ENCODE data around the gene TLX2.
A peak's percentile ranks its signal among the peaks of the same experiment; 100 is the strongest.
"Not testable (repeated sequence)": the region's sequence is repeated elsewhere in the genome, so short reads cannot be mapped to it uniquely, and the experiment has no call there.

TLX2 gene

GRCh38 chr2:74514368-74515270, at the start of gene TLX2:
Gene TLX2, plus strand, starts transcription at chr2:74514450. Its CDS starts 357 bp downstream, at chr2:74514807.
- H3K9me3 Mint-ChIP-seq = no peaks in the 10 kb centered on the region

GRCh38 chr2:74470742-74471141, 43.5 kb upstream of the TLX2 start:
- H3K36me3 Mint-ChIP-seq (ENCODE audit: low read depth) = peaks cover 24% of the 10 kb centered on the region
- H3K4me3 Mint-ChIP-seq = peak overlapping the region; percentile 66
- peak overlapping the region; percentile 68 for H3K27ac Mint-ChIP-seq
- H3K27me3 Mint-ChIP-seq (ENCODE audit: low read depth); H3K9me3 Mint-ChIP-seq: not testable (repeated sequence)
- H3K4me1 Mint-ChIP-seq (ENCODE audit: low read depth) = peaks cover 25% of the 10 kb centered on the region

More at GRCh38 chr2:74514368-74515270, at the start of gene TLX2:
- Mint-ChIP-seq H3K27ac (no peak within 1 kb of the TSS), H3K27me3 (ENCODE audit: low read depth) (peaks cover 82% of the 10 kb centered on the region), H3K4me1 (ENCODE audit: low read depth) (peaks cover 21% of the 10 kb centered on the region), H3K4me3 (peak within 1 kb of the TSS; percentile 80), H3K36me3 (ENCODE audit: low read depth) (peaks cover 8% of the 10 kb centered on the region)

GRCh38 chr2:74471332-74472065, 42.8 kb upstream of the TLX2 start:
- H3K9me3 Mint-ChIP-seq = no peaks in the 10 kb centered on the region
- no peaks in the 10 kb centered on the region for H3K27me3 Mint-ChIP-seq (ENCODE audit: low read depth)
- peaks cover 24% of the 10 kb centered on the region for H3K36me3 Mint-ChIP-seq (ENCODE audit: low read depth)
- peaks cover 22% of the 10 kb centered on the region for H3K4me1 Mint-ChIP-seq (ENCODE audit: low read depth)
- peak overlapping the region; percentile 98 for H3K4me3 Mint-ChIP-seq
- peak overlapping the region; percentile 98 for H3K27ac Mint-ChIP-seq

- H3K9me3 Mint-ChIP-seq = no peaks in the 10 kb centered on the region
- no peaks in the 10 kb centered on the region for H3K27me3 Mint-ChIP-seq (ENCODE audit: low read depth)
- peak within 1 kb of the TSS; percentile 98 for H3K4me3 Mint-ChIP-seq
- peaks cover 25% of the 10 kb centered on the region for H3K36me3 Mint-ChIP-seq (ENCODE audit: low read depth)
- H3K27ac Mint-ChIP-seq = peak within 1 kb of the TSS; percentile 98
- peaks cover 22% of the 10 kb centered on the region for H3K4me1 Mint-ChIP-seq (ENCODE audit: low read depth)
These were observed 41.9 kb upstream of the TLX2 start, which contains the start of gene MRPL53 for GRCh38 chr2:74472086-74472944. Gene MRPL53, minus strand, starts transcription at chr2:74472680. Its CDS starts 20 bp downstream, at chr2:74472660.

GRCh38 chr2:74472945-74473258, 41.3 kb upstream of the TLX2 start:
- Mint-ChIP-seq H3K36me3 (ENCODE audit: low read depth) (peaks cover 28% of the 10 kb centered on the region), H3K4me1 (ENCODE audit: low read depth) (peaks cover 22% of the 10 kb centered on the region), H3K4me3 (peak overlapping the region; percentile 98), H3K27me3 (ENCODE audit: low read depth) (no peaks in the 10 kb centered on the region), H3K9me3 (no peaks in the 10 kb centered on the region), H3K27ac (peak overlapping the region; percentile 98)

GRCh38 chr2:74474481-74474880, 39.8 kb upstream of the TLX2 start:
- H3K27me3 Mint-ChIP-seq (ENCODE audit: low read depth) = no peaks in the 10 kb centered on the region
- H3K27ac Mint-ChIP-seq = peak overlapping the region; percentile 17
- no peak overlapping the region for H3K4me3 Mint-ChIP-seq
- H3K4me1 Mint-ChIP-seq (ENCODE audit: low read depth) = peaks cover 27% of the 10 kb centered on the region
- H3K9me3 Mint-ChIP-seq = no peaks in the 10 kb centered on the region
- peaks cover 33% of the 10 kb centered on the region for H3K36me3 Mint-ChIP-seq (ENCODE audit: low read depth)

- H3K4me1 Mint-ChIP-seq (ENCODE audit: low read depth) = peaks cover 25% of the 10 kb centered on the region
- H3K27me3 Mint-ChIP-seq (ENCODE audit: low read depth) = no peaks in the 10 kb centered on the region
- no peak overlapping the region for H3K4me3 Mint-ChIP-seq
- no peaks in the 10 kb centered on the region for H3K9me3 Mint-ChIP-seq
- H3K36me3 Mint-ChIP-seq (ENCODE audit: low read depth) = peaks cover 34% of the 10 kb centered on the region
- peak overlapping the region; percentile 34 for H3K27ac Mint-ChIP-seq
These were observed 39.4 kb upstream of the TLX2 start for GRCh38 chr2:74474899-74475298.

- Mint-ChIP-seq H3K36me3 (ENCODE audit: low read depth) (peaks cover 29% of the 10 kb centered on the region), H3K4me3 (peak overlapping the region; percentile 100), H3K27me3 (ENCODE audit: low read depth) (no peaks in the 10 kb centered on the region), H3K9me3 (no peaks in the 10 kb centered on the region), H3K4me1 (ENCODE audit: low read depth) (peaks cover 22% of the 10 kb centered on the region), H3K27ac (no peak overlapping the region)
These were observed 32.8 kb upstream of the TLX2 start for GRCh38 chr2:74481431-74481830.

GRCh38 chr2:74481961-74482800, 32.1 kb upstream of the TLX2 start:
- peak overlapping the region; percentile 100 for H3K27ac Mint-ChIP-seq
- no peaks in the 10 kb centered on the region for H3K27me3 Mint-ChIP-seq (ENCODE audit: low read depth)
- peaks cover 22% of the 10 kb centered on the region for H3K4me1 Mint-ChIP-seq (ENCODE audit: low read depth)
- peak overlapping the region; percentile 100 for H3K4me3 Mint-ChIP-seq
- no peaks in the 10 kb centered on the region for H3K9me3 Mint-ChIP-seq
- peaks cover 29% of the 10 kb centered on the region for H3K36me3 Mint-ChIP-seq (ENCODE audit: low read depth)

GRCh38 chr2:74482801-74483674, 31.2 kb upstream of the TLX2 start, which contains the start of the genes CCDC142 and TTC31:
Gene CCDC142, minus strand, starts transcription at chr2:74482998. Its CDS starts 161 bp downstream, at chr2:74482837.
Gene TTC31, plus strand, starts transcription at chr2:74483081. Its CDS starts 15 bp downstream, at chr2:74483096.
- Mint-ChIP-seq H3K9me3 (no peaks in the 10 kb centered on the region), H3K27ac (peak within 1 kb of the TSS; percentile 100), H3K36me3 (ENCODE audit: low read depth) (peaks cover 24% of the 10 kb centered on the region), H3K4me3 (peak within 1 kb of the TSS; percentile 100), H3K4me1 (ENCODE audit: low read depth) (peaks cover 22% of the 10 kb centered on the region), H3K27me3 (ENCODE audit: low read depth) (no peaks in the 10 kb centered on the region)

- Mint-ChIP-seq H3K4me3 (peak overlapping the region; percentile 100), H3K27ac (peak overlapping the region; percentile 100), H3K4me1 (ENCODE audit: low read depth) (peaks cover 22% of the 10 kb centered on the region), H3K36me3 (ENCODE audit: low read depth) (peaks cover 24% of the 10 kb centered on the region)
- H3K9me3 Mint-ChIP-seq; H3K27me3 Mint-ChIP-seq (ENCODE audit: low read depth): not testable (repeated sequence)
These were observed 30.5 kb upstream of the TLX2 start for GRCh38 chr2:74483675-74484164.

- H3K27ac Mint-ChIP-seq = no peak overlapping the region
- peaks cover 13% of the 10 kb centered on the region for H3K4me1 Mint-ChIP-seq (ENCODE audit: low read depth)
- H3K36me3 Mint-ChIP-seq (ENCODE audit: low read depth) = peaks cover 15% of the 10 kb centered on the region
- H3K9me3 Mint-ChIP-seq = no peaks in the 10 kb centered on the region
- no peaks in the 10 kb centered on the region for H3K27me3 Mint-ChIP-seq (ENCODE audit: low read depth)
- no peak overlapping the region for H3K4me3 Mint-ChIP-seq
These were observed 28.1 kb upstream of the TLX2 start for GRCh38 chr2:74486141-74486540.
